ENCODE data around the gene ZDHHC3.

Gene ZDHHC3

GRCh38 chr3:45010811-45011333 is 34.9 kb upstream of the ZDHHC3 start:
- Histone ChIP-seq H3K9me3 (ENCODE audit: control insufficient read depth, low read length) (no peaks in the 10 kb centered on the region), H3K4me3 (ENCODE audit: insufficient read depth, low read depth, low read length, poor library complexity, severe bottlenecking) (no peak overlapping the region), H3K36me3 (ENCODE audit: control insufficient read depth, insufficient read depth, low read length) (peaks cover 3% of the 10 kb centered on the region), H3K27ac (ENCODE audit: insufficient read depth, low read length, poor library complexity, severe bottlenecking) (peak overlapping the region; percentile 27), H3K27me3 (replicated peaks; ENCODE audit: control insufficient read depth, insufficient read depth, low read length, poor library complexity, severe bottlenecking) (no peaks in the 10 kb centered on the region), H3K4me1 (ENCODE audit: control insufficient read depth, insufficient read depth, low read length, poor library complexity, severe bottlenecking) (peaks cover 19% of the 10 kb centered on the region)
- no peak for DNase-seq

- no peaks in the 10 kb centered on the region for H3K9me3 ChIP-seq (ENCODE audit: control insufficient read depth, low read length)
- peaks cover 27% of the 10 kb centered on the region for H3K4me1 ChIP-seq (ENCODE audit: control insufficient read depth, insufficient read depth, low read length, poor library complexity, severe bottlenecking)
- H3K36me3 ChIP-seq (ENCODE audit: control insufficient read depth, insufficient read depth, low read length), result peaks cover 3% of the 10 kb centered on the region
- DNase-seq, result no peak
- H3K27ac ChIP-seq (ENCODE audit: insufficient read depth, low read length, poor library complexity, severe bottlenecking), result no peak overlapping the region
- H3K4me3 ChIP-seq (ENCODE audit: insufficient read depth, low read depth, low read length, poor library complexity, severe bottlenecking), result no peak overlapping the region
- H3K27me3 ChIP-seq (replicated peaks; ENCODE audit: control insufficient read depth, insufficient read depth, low read length, poor library complexity, severe bottlenecking), result no peaks in the 10 kb centered on the region
Observed at GRCh38 chr3:45009868-45010267, 33.9 kb upstream of the ZDHHC3 start.

- peaks cover 27% of the 10 kb centered on the region for H3K4me1 ChIP-seq (ENCODE audit: control insufficient read depth, insufficient read depth, low read length, poor library complexity, severe bottlenecking)
- H3K27ac ChIP-seq (ENCODE audit: insufficient read depth, low read length, poor library complexity, severe bottlenecking), result no peak overlapping the region
- no peak overlapping the region for H3K4me3 ChIP-seq (ENCODE audit: insufficient read depth, low read depth, low read length, poor library complexity, severe bottlenecking)
- H3K36me3 ChIP-seq (ENCODE audit: control insufficient read depth, insufficient read depth, low read length), result peaks cover 3% of the 10 kb centered on the region
- no peak for DNase-seq
- no peaks in the 10 kb centered on the region for H3K27me3 ChIP-seq (replicated peaks; ENCODE audit: control insufficient read depth, insufficient read depth, low read length, poor library complexity, severe bottlenecking)
- H3K9me3 ChIP-seq (ENCODE audit: control insufficient read depth, low read length), result no peaks in the 10 kb centered on the region
Observed at GRCh38 chr3:45008117-45008516, 32.1 kb upstream of the ZDHHC3 start.

- H3K27me3 ChIP-seq (replicated peaks; ENCODE audit: control insufficient read depth, insufficient read depth, low read length, poor library complexity, severe bottlenecking), result no peaks in the 10 kb centered on the region
- no peak overlapping the region for H3K4me3 ChIP-seq (ENCODE audit: insufficient read depth, low read depth, low read length, poor library complexity, severe bottlenecking)
- peaks cover 19% of the 10 kb centered on the region for H3K4me1 ChIP-seq (ENCODE audit: control insufficient read depth, insufficient read depth, low read length, poor library complexity, severe bottlenecking)
- no peak for DNase-seq
- no peaks in the 10 kb centered on the region for H3K9me3 ChIP-seq (ENCODE audit: control insufficient read depth, low read length)
- H3K27ac ChIP-seq (ENCODE audit: insufficient read depth, low read length, poor library complexity, severe bottlenecking), result no peak overlapping the region
- H3K36me3 ChIP-seq (ENCODE audit: control insufficient read depth, insufficient read depth, low read length), result no peaks in the 10 kb centered on the region
Observed at GRCh38 chr3:45007091-45007490, 31.1 kb upstream of the ZDHHC3 start.

- Histone ChIP-seq H3K27ac (ENCODE audit: insufficient read depth, low read length, poor library complexity, severe bottlenecking) (no peak overlapping the region), H3K9me3 (ENCODE audit: control insufficient read depth, low read length) (no peaks in the 10 kb centered on the region), H3K4me3 (ENCODE audit: insufficient read depth, low read depth, low read length, poor library complexity, severe bottlenecking) (no peak overlapping the region), H3K36me3 (ENCODE audit: control insufficient read depth, insufficient read depth, low read length) (peaks cover 20% of the 10 kb centered on the region), H3K4me1 (ENCODE audit: control insufficient read depth, insufficient read depth, low read length, poor library complexity, severe bottlenecking) (peaks cover 14% of the 10 kb centered on the region), H3K27me3 (replicated peaks; ENCODE audit: control insufficient read depth, insufficient read depth, low read length, poor library complexity, severe bottlenecking) (no peaks in the 10 kb centered on the region)
- no peak for DNase-seq
Observed at GRCh38 chr3:45003859-45004258, 27.9 kb upstream of the ZDHHC3 start.

GRCh38 chr3:45003406-45003805 is 27.4 kb upstream of the ZDHHC3 start:
- no peaks in the 10 kb centered on the region for H3K9me3 ChIP-seq (ENCODE audit: control insufficient read depth, low read length)
- no peaks in the 10 kb centered on the region for H3K27me3 ChIP-seq (replicated peaks; ENCODE audit: control insufficient read depth, insufficient read depth, low read length, poor library complexity, severe bottlenecking)
- no peak overlapping the region for H3K4me3 ChIP-seq (ENCODE audit: insufficient read depth, low read depth, low read length, poor library complexity, severe bottlenecking)
- peaks cover 14% of the 10 kb centered on the region for H3K4me1 ChIP-seq (ENCODE audit: control insufficient read depth, insufficient read depth, low read length, poor library complexity, severe bottlenecking)
- no peak overlapping the region for H3K27ac ChIP-seq (ENCODE audit: insufficient read depth, low read length, poor library complexity, severe bottlenecking)
- peaks cover 25% of the 10 kb centered on the region for H3K36me3 ChIP-seq (ENCODE audit: control insufficient read depth, insufficient read depth, low read length)
- DNase-seq, result no peak

- Histone ChIP-seq H3K9me3 (ENCODE audit: control insufficient read depth, low read length) (no peaks in the 10 kb centered on the region), H3K4me3 (ENCODE audit: insufficient read depth, low read depth, low read length, poor library complexity, severe bottlenecking) (no peak overlapping the region), H3K36me3 (ENCODE audit: control insufficient read depth, insufficient read depth, low read length) (peaks cover 30% of the 10 kb centered on the region), H3K27ac (ENCODE audit: insufficient read depth, low read length, poor library complexity, severe bottlenecking) (no peak overlapping the region), H3K27me3 (replicated peaks; ENCODE audit: control insufficient read depth, insufficient read depth, low read length, poor library complexity, severe bottlenecking) (no peaks in the 10 kb centered on the region), H3K4me1 (ENCODE audit: control insufficient read depth, insufficient read depth, low read length, poor library complexity, severe bottlenecking) (peaks cover 14% of the 10 kb centered on the region)
- DNase-seq, result no peak
Observed at GRCh38 chr3:45002720-45003119, 26.7 kb upstream of the ZDHHC3 start.

GRCh38 chr3:45002139-45002660 is 26.2 kb upstream of the ZDHHC3 start:
- Histone ChIP-seq H3K9me3 (ENCODE audit: control insufficient read depth, low read length) (no peaks in the 10 kb centered on the region), H3K36me3 (ENCODE audit: control insufficient read depth, insufficient read depth, low read length) (peaks cover 35% of the 10 kb centered on the region), H3K4me3 (ENCODE audit: insufficient read depth, low read depth, low read length, poor library complexity, severe bottlenecking) (no peak overlapping the region), H3K4me1 (ENCODE audit: control insufficient read depth, insufficient read depth, low read length, poor library complexity, severe bottlenecking) (peaks cover 13% of the 10 kb centered on the region), H3K27ac (ENCODE audit: insufficient read depth, low read length, poor library complexity, severe bottlenecking) (no peak overlapping the region), H3K27me3 (replicated peaks; ENCODE audit: control insufficient read depth, insufficient read depth, low read length, poor library complexity, severe bottlenecking) (no peaks in the 10 kb centered on the region)
- DNase-seq, result no peak

- Histone ChIP-seq H3K27ac (ENCODE audit: insufficient read depth, low read length, poor library complexity, severe bottlenecking) (no peak overlapping the region), H3K9me3 (ENCODE audit: control insufficient read depth, low read length) (no peaks in the 10 kb centered on the region), H3K4me1 (ENCODE audit: control insufficient read depth, insufficient read depth, low read length, poor library complexity, severe bottlenecking) (peaks cover 8% of the 10 kb centered on the region), H3K27me3 (replicated peaks; ENCODE audit: control insufficient read depth, insufficient read depth, low read length, poor library complexity, severe bottlenecking) (no peaks in the 10 kb centered on the region), H3K4me3 (ENCODE audit: insufficient read depth, low read depth, low read length, poor library complexity, severe bottlenecking) (no peak overlapping the region), H3K36me3 (ENCODE audit: control insufficient read depth, insufficient read depth, low read length) (peaks cover 35% of the 10 kb centered on the region)
- no peak for DNase-seq
Observed at GRCh38 chr3:45001738-45002137, 25.8 kb upstream of the ZDHHC3 start.

- no peak for DNase-seq
- Histone ChIP-seq H3K36me3 (ENCODE audit: control insufficient read depth, insufficient read depth, low read length) (peaks cover 37% of the 10 kb centered on the region), H3K9me3 (ENCODE audit: control insufficient read depth, low read length) (no peaks in the 10 kb centered on the region), H3K27me3 (replicated peaks; ENCODE audit: control insufficient read depth, insufficient read depth, low read length, poor library complexity, severe bottlenecking) (no peaks in the 10 kb centered on the region), H3K4me1 (ENCODE audit: control insufficient read depth, insufficient read depth, low read length, poor library complexity, severe bottlenecking) (peaks cover 8% of the 10 kb centered on the region), H3K4me3 (ENCODE audit: insufficient read depth, low read depth, low read length, poor library complexity, severe bottlenecking) (no peak overlapping the region), H3K27ac (ENCODE audit: insufficient read depth, low read length, poor library complexity, severe bottlenecking) (no peak overlapping the region)
Observed at GRCh38 chr3:45000823-45001222, 24.8 kb upstream of the ZDHHC3 start.

All from effector memory CD4-positive, alpha-beta T cell (primary cell).